Small intestine (tissue), 7 donors: ENCODE measurements around the gene UBA1. TPM values are rescaled to one million over a fixed set of nuclear protein-coding genes. Genes with fewer than 3 reads are reported as not detected.

Experiments
- DNase-seq, 2 donors: peaks; one replicate each; pipeline versions ENCODE4 v3.0.0 to v3.0.0-alpha.2; 2013
- FAIRE-seq: peaks from 2 replicates; lab custom pipeline; 2012; peaks lifted over from hg19 to GRCh38; lab: Jason Lieb, UNC
- H3K27ac ChIP-seq, 3 donors: one replicate each; pipeline ENCODE4 v1.5.1; 2013; ENCODE audit warnings: low read length in 2 of 3, mild to moderate bottlenecking in 2 of 3, control low read depth in 1 of 3, inconsistent platforms in 1 of 3, low read depth in 1 of 3, moderate library complexity in 1 of 3
- H3K27me3 ChIP-seq, 3 donors: one replicate each; pipeline ENCODE4 v1.6.1; 2013; ENCODE audit warnings: low read length in 3 of 3, inconsistent platforms in 1 of 3; ENCODE audit not compliant: control insufficient read depth in 3 of 3, insufficient read depth in 3 of 3
- H3K36me3 ChIP-seq, 3 donors: one replicate each; pipeline ENCODE4 v1.6.1; 2013; ENCODE audit warnings: low read length in 3 of 3, inconsistent platforms in 1 of 3, low read depth in 1 of 3, mild to moderate bottlenecking in 1 of 3, moderate library complexity in 1 of 3; ENCODE audit not compliant: control insufficient read depth in 3 of 3, insufficient read depth in 2 of 3
- H3K4me1 ChIP-seq, 3 donors: one replicate each; pipeline ENCODE4 v1.6.1; 2013; ENCODE audit warnings: low read length in 2 of 3, inconsistent platforms in 1 of 3, low read depth in 1 of 3, mild to moderate bottlenecking in 1 of 3, moderate library complexity in 1 of 3; ENCODE audit not compliant: control insufficient read depth in 3 of 3, insufficient read depth in 2 of 3
- H3K4me3 ChIP-seq, 3 donors: one replicate each; pipeline ENCODE4 v1.5.1; 2013; ENCODE audit warnings: low read length in 3 of 3, control low read depth in 1 of 3, inconsistent platforms in 1 of 3, low read depth in 1 of 3, mild to moderate bottlenecking in 1 of 3, moderate library complexity in 1 of 3
- H3K9me3 ChIP-seq, 2 donors: one replicate each; pipeline ENCODE4 v1.6.1; 2013; ENCODE audit warnings: low read depth in 1 of 2, low read length in 1 of 2; ENCODE audit not compliant: control insufficient read depth in 2 of 2, insufficient read depth in 1 of 2
- WGBS, 3 donors: extraction: QIAGEN DNeasy Blood & Tissue Kit; methylation state at CpG; one replicate each; pipeline ENCODE4 v1.1.7; 2013; 5-methylcytosine and 5-hydroxymethylcytosine counted together
- polyA plus RNA-seq, 4 donors: library from polyadenylated mRNA; stranded (reverse) in 3 of 4; unstranded in 1 of 4; fragments of 200-250 nt in 3 of 4; fragments of 120-200 nt in 1 of 4; gene quantifications; one replicate each; pipeline versions ENCODE4 v1.2.1 to v1.2.3, GENCODE V29; 2013
- donor health status: healthy with polysubstance abuse.
- donor health status: control.
- donor health status: control.
- donor health status: Bipolar disorder and iron deficiency.
- donor health status: healthy.

Gene UBA1
- polyA plus RNA-seq, 4 donors: 90.5 to 148 (median 98.3) TPM

- DNase-seq (no peak), FAIRE-seq (no peak)
- no peaks in the 10 kb centered on the region for H3K9me3 ChIP-seq
- no peak overlapping the region for H3K4me3 ChIP-seq
- H3K27ac ChIP-seq: no peak overlapping the region
- H3K36me3 ChIP-seq: peaks cover 2 to 53% (median 5%) of the 10 kb centered on the region in 3 donors
- H3K27me3 ChIP-seq: no peaks in the 10 kb centered on the region
- no peaks in the 10 kb centered on the region for H3K4me1 ChIP-seq
- WGBS, 3 donors: 94 to 98% (median 98%) methylated on average over 11 to 12 of the region's 12 CpGs
These were observed 46.4 kb downstream of the UBA1 start for GRCh38 chrX:47239898-47240545.

- no peak overlapping the region for H3K27ac ChIP-seq
- no peaks in the 10 kb centered on the region for H3K9me3 ChIP-seq
- whole genome bisulfite sequencing, 3 donors: 90 to 97% (median 96%) methylated on average over 7 of the region's 7 CpGs
- no peak for DNase-seq
- H3K4me1 ChIP-seq: no peaks in the 10 kb centered on the region
- H3K36me3 ChIP-seq: peaks cover 2 to 59% (median 5%) of the 10 kb centered on the region in 3 donors
- H3K4me3 ChIP-seq: no peak overlapping the region
- FAIRE-seq: no peak
- H3K27me3 ChIP-seq: no peaks in the 10 kb centered on the region
These were observed 47.0 kb downstream of the UBA1 start for GRCh38 chrX:47240619-47241018.

GRCh38 chrX:47241201-47242011 is 47.8 kb downstream of the UBA1 start:
- FAIRE-seq: no peak
- peaks cover 2 to 61% (median 5%) of the 10 kb centered on the region in 3 donors for H3K36me3 ChIP-seq

DNA sequence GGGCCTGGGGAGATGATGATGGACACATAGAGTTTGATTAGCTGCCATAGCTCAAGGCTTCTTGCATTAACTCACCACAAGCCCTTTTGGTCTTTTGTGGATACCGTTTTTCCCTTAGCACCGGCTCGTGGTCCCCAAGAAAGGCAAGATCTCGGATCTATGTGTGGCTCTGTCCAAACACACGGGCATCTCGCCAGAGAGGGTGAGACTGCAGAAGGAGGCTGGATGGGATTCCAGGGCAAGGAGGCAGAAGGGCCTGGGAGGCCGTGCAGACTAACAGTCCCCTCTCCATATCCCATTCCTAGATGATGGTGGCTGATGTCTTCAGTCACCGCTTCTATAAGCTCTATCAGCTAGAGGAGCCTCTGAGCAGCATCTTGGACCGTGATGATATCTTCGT is 48.7 kb downstream of the UBA1 start:
- Histone ChIP-seq H3K4me3 (no peak overlapping the region), H3K9me3 (no peaks in the 10 kb centered on the region), H3K36me3 (peaks cover 2 to 68% (median 8%) of the 10 kb centered on the region in 3 donors), H3K27me3 (no peaks in the 10 kb centered on the region), H3K4me1 (no peaks in the 10 kb centered on the region), H3K27ac (no peak overlapping the region)
- WGBS, 3 donors: 88 to 98% (median 96%) methylated on average over 9 to 10 of the region's 10 CpGs
- no peak for DNase-seq
- FAIRE-seq: no peak

More at GRCh38 chrX:47241201-47242011, 47.8 kb downstream of the UBA1 start:
- no peak for DNase-seq
- Histone ChIP-seq H3K27ac (no peak overlapping the region), H3K4me3 (no peak overlapping the region), H3K9me3 (no peaks in the 10 kb centered on the region), H3K27me3 (no peaks in the 10 kb centered on the region), H3K4me1 (no peaks in the 10 kb centered on the region)
- 96 to 99% (median 97%) methylated on average over 16 to 18 of the region's 18 CpGs for WGBS, 3 donors

- FAIRE-seq (no peak), DNase-seq (no peak)
- Histone ChIP-seq H3K27ac (no peak overlapping the region), H3K9me3 (no peaks in the 10 kb centered on the region), H3K27me3 (no peaks in the 10 kb centered on the region), H3K4me3 (no peak overlapping the region), H3K36me3 (peaks cover 2 to 73% (median 8%) of the 10 kb centered on the region in 3 donors), H3K4me1 (no peaks in the 10 kb centered on the region)
- 95 to 98% (median 96%) methylated on average over 11 to 14 of the region's 14 CpGs for WGBS, 3 donors
These were observed 49.7 kb downstream of the UBA1 start for GRCh38 chrX:47243351-47243750.

DNA sequence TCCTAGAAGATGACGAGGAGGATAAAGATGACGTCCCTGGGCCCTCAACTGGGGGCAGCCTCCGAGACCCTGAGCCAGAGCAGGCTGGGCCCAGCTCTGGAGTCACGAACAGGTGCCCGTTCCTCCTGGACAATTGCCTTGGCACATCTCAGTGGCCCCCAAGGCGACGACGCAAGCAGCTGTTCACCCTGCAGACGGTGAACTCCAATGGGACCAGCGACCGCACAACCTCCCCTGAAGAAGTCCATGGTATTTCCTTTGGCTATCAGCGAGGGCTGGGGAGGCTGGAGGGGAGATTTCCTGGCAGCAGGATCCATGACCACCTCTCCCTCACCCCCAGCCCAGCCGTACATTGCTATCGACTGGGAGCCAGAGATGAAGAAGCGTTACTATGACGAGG is 51.0 kb downstream of the UBA1 start:
- Histone ChIP-seq H3K9me3 (no peaks in the 10 kb centered on the region), H3K36me3 (peaks cover 2 to 74% (median 8%) of the 10 kb centered on the region in 3 donors), H3K27me3 (no peaks in the 10 kb centered on the region), H3K4me1 (no peaks in the 10 kb centered on the region), H3K27ac (no peak overlapping the region), H3K4me3 (no peak overlapping the region)
- no peak for FAIRE-seq
- whole genome bisulfite sequencing, 3 donors: 92 to 98% (median 95%) methylated on average over 16 of the region's 16 CpGs
- no peak for DNase-seq

DNA sequence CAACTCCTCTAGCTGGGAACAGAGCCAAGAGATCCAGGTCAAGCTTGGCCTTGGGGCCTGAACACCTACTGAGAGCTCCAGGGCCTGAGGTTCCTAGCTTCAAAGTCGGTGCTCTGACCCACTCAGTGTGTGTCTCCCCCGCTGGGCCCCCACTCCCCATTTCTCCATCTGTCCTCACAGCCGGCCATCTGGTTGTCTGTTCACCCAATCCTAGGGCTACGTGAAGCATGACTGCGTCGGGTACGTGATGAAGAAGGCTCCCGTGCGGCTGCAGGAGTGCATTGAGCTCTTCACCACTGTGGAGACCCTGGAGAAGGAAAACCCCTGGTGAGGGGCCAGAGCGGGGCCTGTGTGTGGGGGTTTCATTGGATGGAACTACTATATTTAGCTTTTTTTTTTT is 51.5 kb downstream of the UBA1 start:
- no peaks in the 10 kb centered on the region for H3K4me1 ChIP-seq
- no peak overlapping the region for H3K27ac ChIP-seq
- H3K9me3 ChIP-seq: no peaks in the 10 kb centered on the region
- peaks cover 2 to 69% (median 8%) of the 10 kb centered on the region in 3 donors for H3K36me3 ChIP-seq
- no peak for DNase-seq
- WGBS, 3 donors: 92 to 95% (median 92%) methylated on average over 10 of the region's 10 CpGs
- no peaks in the 10 kb centered on the region for H3K27me3 ChIP-seq
- no peak overlapping the region for H3K4me3 ChIP-seq
- no peak for FAIRE-seq

GRCh38 chrX:47247206-47247998 is 53.8 kb downstream of the UBA1 start:
- DNase-seq: no peak
- FAIRE-seq: no peak
- H3K4me1 ChIP-seq: no peaks in the 10 kb centered on the region
- no peak overlapping the region for H3K27ac ChIP-seq
- H3K27me3 ChIP-seq: no peaks in the 10 kb centered on the region
- peaks cover 0 to 47% (median 6%) of the 10 kb centered on the region in 3 donors for H3K36me3 ChIP-seq
- no peak overlapping the region for H3K4me3 ChIP-seq
- 79 to 86% (median 84%) methylated on average over 16 to 23 of the region's 23 CpGs for WGBS, 3 donors
- H3K9me3 ChIP-seq: no peaks in the 10 kb centered on the region
